HepG2 (cell line): ENCODE data around the gene CAPN11. TPM values are rescaled to one million over a fixed set of nuclear protein-coding genes. Genes with fewer than 3 reads are reported as not detected.

Experiments
- CENPX ChIP-seq: sonication (generic); formaldehyde crosslinking; IDR thresholded peaks from 2 replicates; pipeline ENCODE4 v1.9.0; 2021; ENCODE audit warnings: mild to moderate bottlenecking, missing genetic modification reagents, moderate library complexity
- CHD4 ChIP-seq: fragments of 200-600 bp; sonication (generic); IDR thresholded peaks from 2 replicates; pipeline ENCODE4 v1.7.0; 2017; ENCODE audit warnings: mild to moderate bottlenecking, low read length, borderline replicate concordance
- MEIS1 ChIP-seq: sonication (generic); formaldehyde crosslinking; IDR thresholded peaks from 2 replicates; pipeline ENCODE4 v1.9.0; 2021; ENCODE audit warnings: mild to moderate bottlenecking, missing genetic modification reagents, moderate library complexity, borderline replicate concordance
- POLR2G ChIP-seq: fragments of 200-400 bp; formaldehyde crosslinking; IDR thresholded peaks from 2 replicates; pipeline ENCODE4 v1.6.1; 2018; ENCODE audit warnings: mild to moderate bottlenecking, low read depth, low read length, moderate library complexity
- RFXANK ChIP-seq: IDR thresholded peaks from 2 replicates; pipeline ENCODE4 v1.6.1; 2016
- ZFP36L2 ChIP-seq: sonication (generic); formaldehyde crosslinking; IDR thresholded peaks from 2 replicates; pipeline ENCODE4 v1.4.0; 2020; ENCODE audit warnings: missing genetic modification reagents
- ZNF430 ChIP-seq: sonication (generic); formaldehyde crosslinking; IDR thresholded peaks from 2 replicates; pipeline ENCODE4 v1.9.0; 2021; ENCODE audit warnings: mild to moderate bottlenecking, missing genetic modification reagents
- ZNF496 ChIP-seq: sonication (generic); formaldehyde crosslinking; IDR thresholded peaks from 2 replicates; pipeline ENCODE4 v1.8.1; 2023; ENCODE audit warnings: mild to moderate bottlenecking, moderate library complexity, missing genetic modification reagents; ENCODE audit not compliant: insufficient replicate concordance
- ZNF501 ChIP-seq: sonication (generic); formaldehyde crosslinking; IDR thresholded peaks from 2 replicates; pipeline ENCODE4 v1.5.1; 2020; ENCODE audit warnings: mild to moderate bottlenecking, moderate library complexity, missing genetic modification reagents
- ZNF563 ChIP-seq: sonication (generic); formaldehyde crosslinking; IDR thresholded peaks from 2 replicates; pipeline ENCODE4 v1.8.0; 2022; ENCODE audit warnings: mild to moderate bottlenecking, moderate library complexity, missing genetic modification reagents
- ZNF839 ChIP-seq: sonication (generic); formaldehyde crosslinking; IDR thresholded peaks from 2 replicates; pipeline ENCODE4 v1.4.0; 2020; ENCODE audit warnings: missing genetic modification reagents, mild to moderate bottlenecking, borderline replicate concordance
- ZNF879 ChIP-seq: sonication (generic); formaldehyde crosslinking; IDR thresholded peaks from 2 replicates; pipeline ENCODE4 v1.8.1; 2023; ENCODE audit warnings: missing genetic modification reagents
- polyA plus RNA-seq, 8 experiments: library from polyadenylated mRNA; depleted of rRNA in 3 of 8; stranded (reverse) in 7 of 8; unstranded in 1 of 8; fragments of >200 nt; fragmentation: Illumina TruSeq in 4 of 8; extraction: Trizol in 4 of 8; gene quantifications; 2 replicates each; pipeline versions ENCODE4 v1.2.1 to v1.2.3, GENCODE V29; 2011 to 2016; ENCODE audit warnings: low read depth in 4 of 8, missing spikeins in 1 of 8, mixed read lengths in 1 of 8; ENCODE audit not compliant: insufficient read depth in 1 of 8
- total RNA-seq, 5 experiments: library from RNA; depleted of rRNA; stranded (reverse); fragments of >200 nt; fragmentation: Illumina TruSeq; extraction: Trizol; gene quantifications; 2 replicates each; pipeline ENCODE4 v1.2.3, GENCODE V29; 2016; ENCODE audit warnings: low read depth in 1 of 5
- TF ChIP-seq, protein P1 (sequence below), 2 experiments: sonication (generic) in 1 of 2; formaldehyde crosslinking in 1 of 2; IDR thresholded peaks; 2 replicates each; pipeline versions ENCODE4 v1.4.0 to v1.6.1; 2018 to 2020; ENCODE audit warnings: missing genetic modification reagents in 2 of 2, borderline replicate concordance in 1 of 2, low read depth in 1 of 2, mild to moderate bottlenecking in 1 of 2, missing biosample characterization in 1 of 2
- TF ChIP-seq, protein P2 (sequence below): sonication (generic); formaldehyde crosslinking; IDR thresholded peaks from 2 replicates; pipeline ENCODE4 v1.9.0; 2021; ENCODE audit warnings: missing genetic modification reagents, borderline replicate concordance
- TF ChIP-seq, protein P3 (sequence below): sonication (generic); formaldehyde crosslinking; IDR thresholded peaks from 2 replicates; pipeline ENCODE4 v1.8.0; 2022; ENCODE audit warnings: missing genetic modification reagents, mild to moderate bottlenecking, borderline replicate concordance
- TF ChIP-seq, protein P4 (sequence below): IDR thresholded peaks from 2 replicates; pipeline ENCODE4 v1.6.1; 2016; ENCODE audit warnings: control low read depth
- TF ChIP-seq, protein P5 (sequence below): sonication (generic); formaldehyde crosslinking; IDR thresholded peaks from 2 replicates; pipeline ENCODE4 v1.4.0; 2020; ENCODE audit warnings: missing genetic modification reagents

Gene CAPN11
- total and polyA plus RNA-seq, 2 of the 13 experiments (the other 11 are each of a cell fraction or from before 2014, with no cell fraction given), result 0.07 to 0.11 TPM

DNA sequence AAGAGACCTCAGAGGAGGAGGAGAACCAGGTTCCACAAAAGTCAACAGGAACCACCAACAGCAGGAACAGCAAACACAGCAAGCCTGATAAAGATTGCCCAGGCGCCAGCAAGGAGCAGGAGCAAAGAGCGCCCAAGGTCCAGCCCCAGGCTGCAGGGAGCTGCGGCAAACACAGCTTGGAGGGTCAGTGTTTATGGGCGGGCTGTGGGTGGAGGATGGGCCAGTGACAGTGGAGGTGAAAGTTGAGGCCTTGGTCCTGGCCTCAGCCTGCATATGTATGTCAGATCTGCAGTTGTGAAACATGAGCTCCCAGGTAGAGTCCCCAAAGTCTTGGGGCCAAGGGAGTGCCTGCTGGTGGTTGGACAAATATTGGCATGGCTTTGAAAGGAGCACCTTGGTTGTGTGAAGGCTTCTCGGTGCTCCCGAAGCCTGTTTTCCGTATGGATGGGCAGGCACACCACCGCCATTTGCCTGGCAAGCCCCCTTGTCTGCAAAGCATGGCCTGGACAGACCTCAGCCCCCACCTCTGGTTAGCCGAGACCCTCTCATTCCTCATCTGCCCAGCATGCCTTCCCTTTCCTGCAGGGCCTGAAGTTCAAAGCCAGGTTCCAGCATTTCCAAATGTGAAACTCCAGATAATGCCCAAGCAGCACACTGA is 2.0 kb upstream of the CAPN11 start (continued):
- TF ChIP-seq ZNF563 (CRISPR knock-in tag) (0 out of 2 replicates have a peak, but pooled peaks have one; percentile 33), CHD4 (no peak; the same call in 1 of the 2 replicates), POLR2G (peak; percentile 55), ZNF501 (peak; percentile 91), ZNF879 (no peak), ZNF496 (no peak), MEIS1 (CRISPR knock-in tag) (peak; percentile 84), ZFP36L2 (CRISPR knock-in tag) (no peak), ZNF839 (no peak), RFXANK (CRISPR knock-in tag) (0 out of 2 replicates have a peak, but pooled peaks have one; percentile 69), CENPX (CRISPR knock-in tag) (no peak), ZNF430 (CRISPR knock-in tag) (no peak; the same call in 1 of the 2 replicates)
- TF ChIP-seq, protein P1, sequence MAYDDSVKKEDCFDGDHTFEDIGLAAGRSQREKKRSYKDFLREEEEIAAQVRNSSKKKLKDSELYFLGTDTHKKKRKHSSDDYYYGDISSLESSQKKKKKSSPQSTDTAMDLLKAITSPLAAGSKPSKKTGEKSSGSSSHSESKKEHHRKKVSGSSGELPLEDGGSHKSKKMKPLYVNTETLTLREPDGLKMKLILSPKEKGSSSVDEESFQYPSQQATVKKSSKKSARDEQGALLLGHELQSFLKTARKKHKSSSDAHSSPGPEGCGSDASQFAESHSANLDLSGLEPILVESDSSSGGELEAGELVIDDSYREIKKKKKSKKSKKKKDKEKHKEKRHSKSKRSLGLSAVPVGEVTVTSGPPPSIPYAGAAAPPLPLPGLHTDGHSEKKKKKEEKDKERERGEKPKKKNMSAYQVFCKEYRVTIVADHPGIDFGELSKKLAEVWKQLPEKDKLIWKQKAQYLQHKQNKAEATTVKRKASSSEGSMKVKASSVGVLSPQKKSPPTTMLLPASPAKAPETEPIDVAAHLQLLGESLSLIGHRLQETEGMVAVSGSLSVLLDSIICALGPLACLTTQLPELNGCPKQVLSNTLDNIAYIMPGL (CRISPR knock-in tag; IDR thresholded peaks at IDR 0.05; ENCODE audit: borderline replicate concordance in 1 of 2, low read depth in 1 of 2), result peak in 1 of 2 experiments; percentile 52; a peak in 2 of 4 replicates
- TF ChIP-seq, protein P2, sequence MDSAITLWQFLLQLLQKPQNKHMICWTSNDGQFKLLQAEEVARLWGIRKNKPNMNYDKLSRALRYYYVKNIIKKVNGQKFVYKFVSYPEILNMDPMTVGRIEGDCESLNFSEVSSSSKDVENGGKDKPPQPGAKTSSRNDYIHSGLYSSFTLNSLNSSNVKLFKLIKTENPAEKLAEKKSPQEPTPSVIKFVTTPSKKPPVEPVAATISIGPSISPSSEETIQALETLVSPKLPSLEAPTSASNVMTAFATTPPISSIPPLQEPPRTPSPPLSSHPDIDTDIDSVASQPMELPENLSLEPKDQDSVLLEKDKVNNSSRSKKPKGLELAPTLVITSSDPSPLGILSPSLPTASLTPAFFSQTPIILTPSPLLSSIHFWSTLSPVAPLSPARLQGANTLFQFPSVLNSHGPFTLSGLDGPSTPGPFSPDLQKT (CRISPR knock-in tag), result no peak
- TF ChIP-seq, protein P3, sequence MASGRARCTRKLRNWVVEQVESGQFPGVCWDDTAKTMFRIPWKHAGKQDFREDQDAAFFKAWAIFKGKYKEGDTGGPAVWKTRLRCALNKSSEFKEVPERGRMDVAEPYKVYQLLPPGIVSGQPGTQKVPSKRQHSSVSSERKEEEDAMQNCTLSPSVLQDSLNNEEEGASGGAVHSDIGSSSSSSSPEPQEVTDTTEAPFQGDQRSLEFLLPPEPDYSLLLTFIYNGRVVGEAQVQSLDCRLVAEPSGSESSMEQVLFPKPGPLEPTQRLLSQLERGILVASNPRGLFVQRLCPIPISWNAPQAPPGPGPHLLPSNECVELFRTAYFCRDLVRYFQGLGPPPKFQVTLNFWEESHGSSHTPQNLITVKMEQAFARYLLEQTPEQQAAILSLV (CRISPR knock-in tag), result no peak
- TF ChIP-seq, protein P4, sequence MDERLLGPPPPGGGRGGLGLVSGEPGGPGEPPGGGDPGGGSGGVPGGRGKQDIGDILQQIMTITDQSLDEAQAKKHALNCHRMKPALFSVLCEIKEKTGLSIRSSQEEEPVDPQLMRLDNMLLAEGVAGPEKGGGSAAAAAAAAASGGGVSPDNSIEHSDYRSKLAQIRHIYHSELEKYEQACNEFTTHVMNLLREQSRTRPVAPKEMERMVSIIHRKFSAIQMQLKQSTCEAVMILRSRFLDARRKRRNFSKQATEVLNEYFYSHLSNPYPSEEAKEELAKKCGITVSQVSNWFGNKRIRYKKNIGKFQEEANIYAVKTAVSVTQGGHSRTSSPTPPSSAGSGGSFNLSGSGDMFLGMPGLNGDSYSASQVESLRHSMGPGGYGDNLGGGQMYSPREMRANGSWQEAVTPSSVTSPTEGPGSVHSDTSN (CRISPR knock-in tag), result no peak; the same call in 1 of the 2 replicates
- TF ChIP-seq, protein P5, sequence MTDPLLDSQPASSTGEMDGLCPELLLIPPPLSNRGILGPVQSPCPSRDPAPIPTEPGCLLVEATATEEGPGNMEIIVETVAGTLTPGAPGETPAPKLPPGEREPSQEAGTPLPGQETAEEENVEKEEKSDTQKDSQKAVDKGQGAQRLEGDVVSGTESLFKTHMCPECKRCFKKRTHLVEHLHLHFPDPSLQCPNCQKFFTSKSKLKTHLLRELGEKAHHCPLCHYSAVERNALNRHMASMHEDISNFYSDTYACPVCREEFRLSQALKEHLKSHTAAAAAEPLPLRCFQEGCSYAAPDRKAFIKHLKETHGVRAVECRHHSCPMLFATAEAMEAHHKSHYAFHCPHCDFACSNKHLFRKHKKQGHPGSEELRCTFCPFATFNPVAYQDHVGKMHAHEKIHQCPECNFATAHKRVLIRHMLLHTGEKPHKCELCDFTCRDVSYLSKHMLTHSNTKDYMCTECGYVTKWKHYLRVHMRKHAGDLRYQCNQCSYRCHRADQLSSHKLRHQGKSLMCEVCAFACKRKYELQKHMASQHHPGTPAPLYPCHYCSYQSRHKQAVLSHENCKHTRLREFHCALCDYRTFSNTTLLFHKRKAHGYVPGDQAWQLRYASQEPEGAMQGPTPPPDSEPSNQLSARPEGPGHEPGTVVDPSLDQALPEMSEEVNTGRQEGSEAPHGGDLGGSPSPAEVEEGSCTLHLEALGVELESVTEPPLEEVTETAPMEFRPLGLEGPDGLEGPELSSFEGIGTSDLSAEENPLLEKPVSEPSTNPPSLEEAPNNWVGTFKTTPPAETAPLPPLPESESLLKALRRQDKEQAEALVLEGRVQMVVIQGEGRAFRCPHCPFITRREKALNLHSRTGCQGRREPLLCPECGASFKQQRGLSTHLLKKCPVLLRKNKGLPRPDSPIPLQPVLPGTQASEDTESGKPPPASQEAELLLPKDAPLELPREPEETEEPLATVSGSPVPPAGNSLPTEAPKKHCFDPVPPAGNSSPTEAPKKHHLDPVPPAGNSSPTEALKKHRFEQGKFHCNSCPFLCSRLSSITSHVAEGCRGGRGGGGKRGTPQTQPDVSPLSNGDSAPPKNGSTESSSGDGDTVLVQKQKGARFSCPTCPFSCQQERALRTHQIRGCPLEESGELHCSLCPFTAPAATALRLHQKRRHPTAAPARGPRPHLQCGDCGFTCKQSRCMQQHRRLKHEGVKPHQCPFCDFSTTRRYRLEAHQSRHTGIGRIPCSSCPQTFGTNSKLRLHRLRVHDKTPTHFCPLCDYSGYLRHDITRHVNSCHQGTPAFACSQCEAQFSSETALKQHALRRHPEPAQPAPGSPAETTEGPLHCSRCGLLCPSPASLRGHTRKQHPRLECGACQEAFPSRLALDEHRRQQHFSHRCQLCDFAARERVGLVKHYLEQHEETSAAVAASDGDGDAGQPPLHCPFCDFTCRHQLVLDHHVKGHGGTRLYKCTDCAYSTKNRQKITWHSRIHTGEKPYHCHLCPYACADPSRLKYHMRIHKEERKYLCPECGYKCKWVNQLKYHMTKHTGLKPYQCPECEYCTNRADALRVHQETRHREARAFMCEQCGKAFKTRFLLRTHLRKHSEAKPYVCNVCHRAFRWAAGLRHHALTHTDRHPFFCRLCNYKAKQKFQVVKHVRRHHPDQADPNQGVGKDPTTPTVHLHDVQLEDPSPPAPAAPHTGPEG (CRISPR knock-in tag), result peak; percentile 83; the same call in 1 of the 2 replicates
